Stimulated activated CD8-positive, alpha-beta memory T cell treated with anti-CD3 and anti-CD28 coated beads, Interleukin-7, amount 100 ng/mL, for 48 hours (primary cell): Measurements from ENCODE around the gene PSPN.
"Not testable (repeated sequence)": the region's sequence is repeated elsewhere in the genome, so short reads cannot be mapped to it uniquely, and the experiment has no call there.

Experiments
- DNase-seq, 2 donors: peaks; one replicate each; pipeline ENCODE4 v3.0.0-alpha.2; 2020; ENCODE audit warnings: low read depth in 1 of 2; ENCODE audit errors: extremely low read depth in 1 of 2

The PSPN gene

GRCh38 chr19:6373813-6374108, 2.0 kb downstream of the PSPN start:
- DNase-seq, result no peak

GRCh38 chr19:6373096-6373812, 2.5 kb downstream of the PSPN start:
- DNase-seq, result peak; percentile 97 to 99

- DNase-seq, result peak; percentile 82 to 98
These were observed 3.1 kb downstream of the PSPN start, which contains the start of gene ALKBH7 for GRCh38 chr19:6372594-6373095. Gene ALKBH7, plus strand, starts transcription at chr19:6372794. Its CDS starts 27 bp downstream, at chr19:6372821.

GRCh38 chr19:6364353-6364752, 11.4 kb downstream of the PSPN start:
- no peak for DNase-seq

- no peak for DNase-seq
These were observed 13.4 kb downstream of the PSPN start for GRCh38 chr19:6362351-6362801.

GRCh38 chr19:6362027-6362350, 13.7 kb downstream of the PSPN start:
- no peak for DNase-seq

GRCh38 chr19:6360857-6361216, 14.9 kb downstream of the PSPN start:
- DNase-seq, result not testable (repeated sequence)

- DNase-seq, result not testable (repeated sequence)
These were observed 15.3 kb downstream of the PSPN start for GRCh38 chr19:6360445-6360844.

- DNase-seq, result no peak
These were observed 16.0 kb downstream of the PSPN start for GRCh38 chr19:6359568-6360341.

- DNase-seq, result no peak
These were observed 17.7 kb downstream of the PSPN start for GRCh38 chr19:6358003-6358402.

GRCh38 chr19:6357174-6357573, 18.6 kb downstream of the PSPN start:
- DNase-seq, result no peak

- DNase-seq, result not testable (repeated sequence)
These were observed 20.3 kb downstream of the PSPN start for GRCh38 chr19:6355321-6356040.

GRCh38 chr19:6354098-6354674, 21.5 kb downstream of the PSPN start:
- no peak for DNase-seq

- DNase-seq, result no peak
These were observed 23.2 kb downstream of the PSPN start for GRCh38 chr19:6352381-6353165.

GRCh38 chr19:6350688-6351087, 25.0 kb downstream of the PSPN start:
- DNase-seq, result no peak

GRCh38 chr19:6349271-6349670, 26.5 kb downstream of the PSPN start:
- not testable (repeated sequence) for DNase-seq

- no peak for DNase-seq
These were observed 32.3 kb downstream of the PSPN start for GRCh38 chr19:6343462-6343861.

GRCh38 chr19:6340493-6341201, 35.1 kb downstream of the PSPN start:
- peak in 1 of 2 donors; percentile 19 for DNase-seq

- no peak for DNase-seq
These were observed 41.0 kb downstream of the PSPN start for GRCh38 chr19:6334490-6335285.
